CD4-positive, alpha-beta T cell (primary cell): Measurements from ENCODE around the gene LMAN2. TPM values are rescaled to one million over a fixed set of nuclear protein-coding genes. Genes with fewer than 3 reads are reported as not detected.

Experiments used
- ATAC-seq: fragments of 200-7000 bp; cut with Tn5 transposase; one replicate; pipeline ENCODE4 v1.10.0; 2022; ENCODE audit warnings: mild to moderate bottlenecking; ENCODE audit not compliant: poor library complexity
- CTCF ChIA-PET: fragments of 350-600 bp; sonication (Branson Sonifier 250); formaldehyde crosslinking; loops from one replicate; lab custom pipeline; 2021; ENCODE audit warnings: antibody characterized with exemption, inconsistent platforms; lab: Charles Lee
- POLR2A ChIA-PET: fragments of 350-600 bp; sonication (Branson Sonifier 250); formaldehyde crosslinking; loops from one replicate; lab custom pipeline; 2021; ENCODE audit warnings: antibody characterized with exemption, inconsistent platforms; lab: Charles Lee
- DNase-seq, 14 experiments: peaks; one replicate each; pipeline ENCODE4 v3.0.0-alpha.2; 2013 to 2020; ENCODE audit warnings: mixed read lengths in 2 of 14
- H3K27ac ChIP-seq, 2 donors: one replicate each; pipeline versions ENCODE4 v1.5.1 to v1.7.0; 2013; ENCODE audit warnings: low read length in 2 of 2, low read depth in 1 of 2, mild to moderate bottlenecking in 1 of 2
- H3K27me3 ChIP-seq, 2 experiments: 1 replicate in 1 of 2; 2 replicates in 1 of 2; pipeline versions ENCODE4 v1.6.1 to v1.7.0; 2013; ENCODE audit warnings: low read length in 2 of 2, control low read depth in 1 of 2, mild to moderate bottlenecking in 1 of 2, moderate library complexity in 1 of 2; ENCODE audit not compliant: insufficient read depth in 2 of 2, control insufficient read depth in 1 of 2
- H3K36me3 ChIP-seq: one replicate; pipeline ENCODE4 v1.6.1; 2013; ENCODE audit warnings: low read length, control low read depth; ENCODE audit not compliant: insufficient read depth
- H3K4me1 ChIP-seq: one replicate; pipeline ENCODE4 v1.6.1; 2013; ENCODE audit warnings: low read length, control low read depth; ENCODE audit not compliant: insufficient read depth
- H3K4me3 ChIP-seq: one replicate; pipeline ENCODE4 v1.5.1; 2013; ENCODE audit warnings: mild to moderate bottlenecking, low read length, moderate library complexity
- H3K9me3 ChIP-seq, 2 experiments: 1 replicate in 1 of 2; 2 replicates in 1 of 2; pipeline versions ENCODE4 v1.6.1 to v1.7.0; 2013; ENCODE audit warnings: low read length in 2 of 2, mild to moderate bottlenecking in 2 of 2, control low read depth in 1 of 2, moderate library complexity in 1 of 2; ENCODE audit not compliant: control insufficient read depth in 1 of 2, insufficient read depth in 1 of 2
- H3K27ac Mint-ChIP-seq: one replicate; pipeline ENCODE4 v1.8.0; 2020; ENCODE audit warnings: mixed read lengths
- H3K27me3 Mint-ChIP-seq: one replicate; pipeline ENCODE4 v1.8.0; 2021; ENCODE audit warnings: mixed read lengths
- H3K36me3 Mint-ChIP-seq: one replicate; pipeline ENCODE4 v1.8.0; 2021; ENCODE audit warnings: low read depth, mixed read lengths
- H3K4me1 Mint-ChIP-seq: one replicate; pipeline ENCODE4 v1.8.0; 2021; ENCODE audit warnings: low read depth, mixed read lengths
- H3K4me3 Mint-ChIP-seq: one replicate; pipeline ENCODE4 v1.8.0; 2020; ENCODE audit warnings: mild to moderate bottlenecking, mixed read lengths
- H3K9me3 Mint-ChIP-seq: one replicate; pipeline ENCODE4 v1.8.0; 2020; ENCODE audit warnings: mixed read lengths
- intact Hi-C, 2 experiments: fragments of 100-400 bp; cut with DNase I in 1 of 2; cut with micrococcal nuclease in 1 of 2; formaldehyde crosslinking; loops; one replicate each; pipeline versions ENCODE4 v1.15.1 to v1.9.0; 2023 to 2025; cut with DNase I, micrococcal nuclease
- total RNA-seq, 174 experiments: library from RNA in 2 of 174; stranded (reverse) in 2 of 174; gene quantifications; one replicate each; pipeline ENCODE4 v1.2.3 and lab custom pipeline; 2021 to 2026
- TF ChIP-seq, protein P1 (sequence below): fragments of 200-600 bp; IDR thresholded peaks from one replicate; pipeline ENCODE4 v1.8.0; 2022; ENCODE audit warnings: antibody characterized with exemption, mild to moderate bottlenecking

LMAN2 gene
- total RNA-seq, 2 experiments from 2014 or later: 54.5 to 55.6 TPM

DNA sequence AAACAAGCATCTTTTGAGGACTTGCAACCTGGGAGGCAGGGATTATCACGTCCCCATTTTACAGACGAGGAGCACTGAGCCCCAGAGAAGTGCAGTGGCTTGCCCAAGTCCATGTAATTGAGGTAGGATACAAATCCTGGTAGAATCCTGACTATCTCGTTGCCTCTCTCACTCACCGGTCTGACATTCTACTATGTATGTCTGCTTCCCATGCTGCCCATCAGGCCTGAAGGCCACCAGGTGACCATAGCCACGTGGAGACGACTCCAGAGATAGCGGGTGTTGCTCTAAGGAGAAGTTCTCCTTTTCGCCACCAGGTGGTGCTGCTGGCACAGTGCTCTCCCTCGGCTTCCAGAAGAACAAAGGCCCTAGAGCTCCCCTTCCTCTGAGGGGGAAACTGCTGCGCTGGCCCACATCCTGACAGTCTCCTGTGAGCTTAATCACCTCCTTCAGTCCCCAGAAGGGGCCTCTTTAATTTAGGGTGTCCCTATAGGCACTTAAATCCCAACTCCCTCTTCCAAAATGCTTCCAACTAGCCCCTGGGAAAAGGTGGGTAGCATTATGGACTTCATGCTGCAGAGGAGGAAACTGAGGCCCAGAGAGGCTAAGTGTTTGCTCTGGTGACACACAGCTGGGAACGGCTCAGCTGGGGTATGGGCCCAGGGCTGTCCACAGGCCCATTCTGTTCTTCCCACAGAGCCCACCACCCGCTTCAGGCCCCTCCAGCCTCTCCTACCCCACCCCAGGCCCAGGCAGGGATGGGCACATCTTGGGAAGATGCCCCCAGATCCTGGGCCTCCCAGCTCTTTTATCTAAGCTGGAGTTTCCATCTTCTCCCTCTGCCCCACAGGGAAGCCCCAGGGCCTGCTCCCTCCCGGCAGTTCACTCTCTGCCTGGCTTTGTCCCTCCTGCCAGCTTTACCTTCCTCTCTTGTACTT, 39.2 kb upstream of the LMAN2 start:
- no peaks in the 10 kb centered on the region for H3K27me3 Mint-ChIP-seq
- CTCF ChIA-PET: interaction anchor here (0.5 to 6.1 kb wide), 39 partner anchors 9 to 936 kb away, joined by 3 to 136 read pairs (median 4); partner anchors contain the start of genes LMAN2, PDLIM7 and PRR7
- POLR2A ChIA-PET: interaction anchor here (0.5 to 3.7 kb wide), 30 partner anchors 12 to 256 kb away, joined by 3 to 75 read pairs (median 4); partner anchors contain the start of genes GRK6, LMAN2, PDLIM7 and PRR7
- TF ChIP-seq, protein P1, sequence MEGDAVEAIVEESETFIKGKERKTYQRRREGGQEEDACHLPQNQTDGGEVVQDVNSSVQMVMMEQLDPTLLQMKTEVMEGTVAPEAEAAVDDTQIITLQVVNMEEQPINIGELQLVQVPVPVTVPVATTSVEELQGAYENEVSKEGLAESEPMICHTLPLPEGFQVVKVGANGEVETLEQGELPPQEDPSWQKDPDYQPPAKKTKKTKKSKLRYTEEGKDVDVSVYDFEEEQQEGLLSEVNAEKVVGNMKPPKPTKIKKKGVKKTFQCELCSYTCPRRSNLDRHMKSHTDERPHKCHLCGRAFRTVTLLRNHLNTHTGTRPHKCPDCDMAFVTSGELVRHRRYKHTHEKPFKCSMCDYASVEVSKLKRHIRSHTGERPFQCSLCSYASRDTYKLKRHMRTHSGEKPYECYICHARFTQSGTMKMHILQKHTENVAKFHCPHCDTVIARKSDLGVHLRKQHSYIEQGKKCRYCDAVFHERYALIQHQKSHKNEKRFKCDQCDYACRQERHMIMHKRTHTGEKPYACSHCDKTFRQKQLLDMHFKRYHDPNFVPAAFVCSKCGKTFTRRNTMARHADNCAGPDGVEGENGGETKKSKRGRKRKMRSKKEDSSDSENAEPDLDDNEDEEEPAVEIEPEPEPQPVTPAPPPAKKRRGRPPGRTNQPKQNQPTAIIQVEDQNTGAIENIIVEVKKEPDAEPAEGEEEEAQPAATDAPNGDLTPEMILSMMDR: peak; percentile 95
- no peak overlapping the region for H3K4me3 ChIP-seq
- ATAC-seq (peak; percentile 76), DNase-seq (peak; percentile 80 to 94 (median 84))
- peak overlapping the region; percentile 80 for H3K27ac Mint-ChIP-seq
- H3K36me3 ChIP-seq: no peaks in the 10 kb centered on the region
- intact Hi-C loops: loop anchor here (1.0 to 10.0 kb wide), 6 partner anchors 12 to 674 kb away; no protein-coding TSS in a partner anchor
- H3K4me1 ChIP-seq: peaks cover 59% of the 10 kb centered on the region
- no peaks in the 10 kb centered on the region for H3K9me3 ChIP-seq
- H3K9me3 Mint-ChIP-seq: no peaks in the 10 kb centered on the region
- no peaks in the 10 kb centered on the region for H3K36me3 Mint-ChIP-seq
- peak overlapping the region; percentile 29 to 72 for H3K27ac ChIP-seq
- no peaks in the 10 kb centered on the region for H3K27me3 ChIP-seq
- peaks cover 35% of the 10 kb centered on the region for H3K4me1 Mint-ChIP-seq
- H3K4me3 Mint-ChIP-seq: peak overlapping the region; percentile 52

- Histone ChIP-seq H3K27me3 (no peaks in the 10 kb centered on the region), H3K36me3 (no peaks in the 10 kb centered on the region), H3K4me3 (peak overlapping the region; percentile 4), H3K9me3 (no peaks in the 10 kb centered on the region), H3K4me1 (peaks cover 68% of the 10 kb centered on the region), H3K27ac (peak overlapping the region; percentile 29 to 72)
- ChIA-PET CTCF (interaction anchor here (0.7 to 6.1 kb wide), 17 partner anchors 14 to 112 kb away, joined by 3 to 136 read pairs (median 6); partner anchors contain the start of genes LMAN2 and PRR7), POLR2A (interaction anchor here (0.8 to 3.7 kb wide), 16 partner anchors 11 to 108 kb away, joined by 3 to 75 read pairs (median 10); partner anchors contain the start of genes GRK6, LMAN2, PDLIM7 and PRR7)
- Mint-ChIP-seq H3K4me3 (peak overlapping the region; percentile 53), H3K9me3 (no peaks in the 10 kb centered on the region), H3K27ac (peak overlapping the region; percentile 80), H3K36me3 (no peaks in the 10 kb centered on the region), H3K27me3 (no peaks in the 10 kb centered on the region), H3K4me1 (peaks cover 35% of the 10 kb centered on the region)
- TF ChIP-seq, protein P1: no peak
- DNase-seq (peak in 11 of 14 experiments; percentile 27 to 91 (median 56)), ATAC-seq (peak; percentile 70)
- intact Hi-C loops: loop anchor here (1.0 to 10.0 kb wide), 6 partner anchors 13 to 675 kb away; no protein-coding TSS in a partner anchor
Observed at GRCh38 chr5:177389241-177390169, 38.0 kb upstream of the LMAN2 start.
